K562 (cell line): ENCODE data around the gene NRARP. TPM values are rescaled to one million over a fixed set of nuclear protein-coding genes. Genes with fewer than 3 reads are reported as not detected.

Experiments
- ATAC-seq: fragments of 200-7000 bp; cut with Tn5 transposase; 3 replicates; pipeline ENCODE4 v1.9.1; 2020; ENCODE audit warnings: moderate library complexity
- BruUV-seq: library from RNA; stranded (reverse); fragments of 400-500 nt; replicated peaks from 2 replicates; lab custom pipeline; 2021; lab: Mats Ljungman, UMichigan
- CTCF ChIA-PET: fragments of 300-600 bp; formaldehyde crosslinking; extraction: SDS; loops from one replicate; lab custom pipeline; 2021; ENCODE audit warnings: low intra/inter-chr PET ratio; lab: Yijun Ruan, JAX
- POLR2A ChIA-PET: fragments of 300-600, 350-650 bp; sonication (Branson Sonifier 250); formaldehyde crosslinking; extraction: SDS; loops from one replicate; lab custom pipeline; 2021; ENCODE audit warnings: antibody characterized with exemption, inconsistent platforms; lab: Yijun Ruan, JAX
- DNase-seq, 4 experiments: peaks; one replicate each; pipeline versions ENCODE4 v3.0.0 to v3.0.0-alpha.2; 2011 to 2018; ENCODE audit warnings: low spot score in 3 of 4, mixed read lengths in 3 of 4; ENCODE audit errors: extremely low read depth in 1 of 4
- FAIRE-seq: peaks from 2 replicates; lab custom pipeline; 2011; peaks lifted over from hg19 to GRCh38; lab: Jason Lieb, UNC
- H2AFZ ChIP-seq: 2 replicates; pipeline ENCODE4 v1.6.0; 2011; ENCODE audit warnings: low read depth, low read length, control low read depth, inconsistent platforms
- H3K27ac ChIP-seq: fragments of 200-600 bp; 3 replicates; pipeline ENCODE4 v1.8.0; 2011; ENCODE audit warnings: low read depth, mild to moderate bottlenecking, control low read depth, inconsistent platforms, low read length, moderate library complexity, mixed read lengths; ENCODE audit errors: extremely low read depth
- H3K27me3 ChIP-seq, 2 experiments: fragments of 300-600 bp in 1 of 2; 2 replicates in 1 of 2; 3 replicates in 1 of 2; pipeline versions ENCODE4 v1.6.0 to v1.8.0; 2011; ENCODE audit warnings: inconsistent platforms in 2 of 2, low read length in 2 of 2, mild to moderate bottlenecking in 1 of 2, mixed read lengths in 1 of 2, moderate library complexity in 1 of 2; ENCODE audit not compliant: control insufficient read depth in 2 of 2, insufficient read depth in 2 of 2
- H3K36me3 ChIP-seq: fragments of 300-600 bp; 3 replicates; pipeline ENCODE4 v1.8.0; 2011; ENCODE audit warnings: mild to moderate bottlenecking, low read length, inconsistent platforms; ENCODE audit not compliant: control insufficient read depth, insufficient read depth
- H3K4me1 ChIP-seq, 2 experiments: fragments of 200-600 bp in 1 of 2; replicated peaks in 1 of 2; 2 replicates in 1 of 2; 3 replicates in 1 of 2; pipeline versions ENCODE4 v1.5.1 to v1.8.0; 2011; ENCODE audit warnings: inconsistent platforms in 2 of 2, low read length in 2 of 2, mild to moderate bottlenecking in 1 of 2, mixed read lengths in 1 of 2, moderate library complexity in 1 of 2; ENCODE audit not compliant: control insufficient read depth in 2 of 2, insufficient read depth in 2 of 2
- H3K4me2 ChIP-seq: 2 replicates; pipeline ENCODE4 v1.6.1; 2011; ENCODE audit warnings: low read length, control low read depth, inconsistent platforms, mixed read lengths; ENCODE audit not compliant: insufficient read depth
- H3K4me3 ChIP-seq: fragments of 200-600 bp; sonication (generic), shearing (Covaris generic); 2 replicates; pipeline ENCODE4 v1.5.1; 2016; ENCODE audit warnings: control low read depth, inconsistent platforms
- H3K79me2 ChIP-seq: fragments of 200-600 bp; 3 replicates; pipeline ENCODE4 v1.8.0; 2011; ENCODE audit warnings: low read length, inconsistent platforms; ENCODE audit not compliant: control insufficient read depth, insufficient read depth
- H3K9ac ChIP-seq, 2 experiments: 2 replicates each; pipeline versions ENCODE4 v1.6.0 to v1.6.1; 2011; ENCODE audit warnings: low read depth in 2 of 2, low read length in 2 of 2, control low read depth in 1 of 2, inconsistent platforms in 1 of 2, mild to moderate bottlenecking in 1 of 2, mixed read lengths in 1 of 2; ENCODE audit not compliant: insufficient read depth in 1 of 2
- H3K9me1 ChIP-seq: one replicate; pipeline ENCODE4 v1.6.0; 2011; ENCODE audit warnings: inconsistent platforms, mild to moderate bottlenecking, low read length, moderate library complexity; ENCODE audit not compliant: control insufficient read depth, insufficient read depth
- H3K9me3 ChIP-seq: replicated peaks from 2 replicates; pipeline ENCODE4 v1.5.1; 2011; ENCODE audit warnings: low read depth, low read length, inconsistent platforms; ENCODE audit not compliant: control insufficient read depth, insufficient read depth
- H4K20me1 ChIP-seq: replicated peaks from 2 replicates; pipeline ENCODE4 v1.6.1; 2011; ENCODE audit warnings: low read length, inconsistent platforms, mixed read lengths; ENCODE audit not compliant: control insufficient read depth, insufficient read depth
- FOXK1 ChIP-seq: sonication (generic); formaldehyde crosslinking; IDR thresholded peaks from 2 replicates; pipeline ENCODE4 v1.8.0; 2022; ENCODE audit warnings: missing genetic modification reagents, mild to moderate bottlenecking, borderline replicate concordance
- PCBP1 ChIP-seq: fragments of 200-400 bp; formaldehyde crosslinking; IDR thresholded peaks from 2 replicates; pipeline ENCODE4 v1.6.1; 2018; ENCODE audit warnings: mild to moderate bottlenecking, low read depth, low read length; ENCODE audit not compliant: poor library complexity, severe bottlenecking
- WGBS: fragments of 100-300 bp; shearing (Covaris generic); methylation state at CpG from one replicate; pipeline ENCODE4 v1.1.6; 2016; ENCODE audit warnings: low coverage, mixed read lengths; ENCODE audit not compliant: insufficient coverage; ENCODE audit errors: missing lambda C conversion rate; 5-methylcytosine and 5-hydroxymethylcytosine counted together
- in situ Hi-C: fragments of 300-500 bp; cut with MboI; formaldehyde crosslinking; loops from 4 replicates; pipeline ENCODE4 v1.15.0; 2018; ENCODE audit warnings: inconsistent platforms, mixed read lengths
- intact Hi-C: fragments of 100-400 bp; cut with micrococcal nuclease; formaldehyde crosslinking; loops from 2 replicates; pipeline ENCODE4 v1.14.2; 2022
- polyA plus RNA-seq, 8 experiments: library from polyadenylated mRNA; depleted of rRNA in 4 of 8; stranded (reverse) in 5 of 8; unstranded in 3 of 8; fragments of >200 nt; fragmentation: Nextera tagmentation in 2 of 8; fragmentation: Illumina TruSeq in 1 of 8; extraction: Ambion mirVana in 2 of 8; extraction: Trizol in 1 of 8; gene quantifications; 2 replicates each; pipeline versions ENCODE4 v1.2.1 to v1.2.3, GENCODE V29; 2011 to 2014; ENCODE audit warnings: inconsistent platforms in 1 of 8, missing spikeins in 1 of 8
- total RNA-seq, 7 experiments: library from RNA; depleted of rRNA in 6 of 7; stranded (reverse); fragments of >200 nt in 6 of 7; fragmentation: Illumina TruSeq in 2 of 7; extraction: Trizol in 2 of 7; gene quantifications; 2 replicates each; pipeline versions ENCODE4 v1.2.1 to v1.2.3, GENCODE V29; 2011 to 2021; ENCODE audit warnings: low replicate concordance in 1 of 7

Gene NRARP
- total and polyA plus RNA-seq, 9 of the 15 experiments (the other 6 are each of a cell fraction or from before 2014, with no cell fraction given), result 2.0 to 24.5 (median 7.2) TPM; not detected in 2

DNA sequence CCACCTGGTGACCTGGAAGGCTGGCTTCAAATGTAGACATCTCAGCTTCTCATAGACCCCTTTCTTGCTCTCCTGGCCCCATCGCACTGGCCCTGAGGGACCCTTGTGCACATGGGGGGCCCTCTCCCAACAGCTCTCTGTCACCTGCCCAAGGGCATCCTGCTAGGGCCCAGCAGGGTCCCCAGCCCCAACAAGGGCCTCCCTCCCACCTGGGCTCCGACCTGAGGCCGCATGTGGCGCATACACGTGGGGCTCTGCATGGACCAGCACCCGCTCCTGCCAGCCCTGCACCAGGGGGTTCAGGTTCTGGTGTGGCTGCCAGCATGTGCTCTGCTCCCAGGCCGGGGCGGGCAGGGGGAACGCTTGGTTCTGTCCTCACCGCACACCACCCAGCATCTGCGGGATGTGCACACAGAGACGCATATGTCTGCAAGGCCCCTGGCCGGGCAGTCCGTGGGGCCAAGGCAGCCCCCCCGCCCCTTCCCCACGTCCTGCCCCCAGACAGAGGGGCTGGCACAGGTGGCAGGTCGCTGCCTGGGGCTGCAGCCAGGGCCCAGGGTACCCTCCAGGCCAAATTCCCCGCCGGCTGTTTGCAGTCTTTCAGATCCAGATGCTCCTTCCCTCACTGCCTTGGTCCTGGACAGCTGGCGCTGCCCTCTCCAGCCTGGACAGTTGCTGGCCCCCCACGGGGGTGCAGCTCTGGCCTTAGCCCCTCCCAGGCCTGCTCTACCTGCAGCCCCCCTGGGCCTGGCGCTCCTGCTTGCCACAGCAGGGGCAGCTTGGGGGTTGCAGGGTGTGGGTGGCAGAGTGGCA is 17.9 kb upstream of the NRARP start:
- intact Hi-C loops (no loop called here), in situ Hi-C loops (no loop called here)
- peaks cover 6 to 68% of the 10 kb centered on the region in 2 experiments for H3K4me1 ChIP-seq
- no peaks in the 10 kb centered on the region for H4K20me1 ChIP-seq
- H3K27me3 ChIP-seq, result peaks cover 0 to under 1% of the 10 kb centered on the region in 2 experiments; a peak in 1 of 5 replicates
- no peak overlapping the region for H3K9ac ChIP-seq
- H3K9me3 ChIP-seq, result no peaks in the 10 kb centered on the region
- no peak for ATAC-seq
- H3K4me2 ChIP-seq, result no peak overlapping the region
- H3K36me3 ChIP-seq, result no peaks in the 10 kb centered on the region
- H3K27ac ChIP-seq, result no peak overlapping the region
- H2AFZ ChIP-seq, result no peak overlapping the region
- no peaks in the 10 kb centered on the region for H3K9me1 ChIP-seq
- no peak for TF ChIP-seq FOXK1 (CRISPR knock-in tag)
- TF ChIP-seq PCBP1, result peak; percentile 39
- TF ChIP-seq, all 486 proteins: peak for 1
- DNase-seq, result peak in 1 of 4 experiments; percentile 4
- Histone ChIP-seq H3K79me2 (no peaks in the 10 kb centered on the region), H3K4me3 (no peak overlapping the region)
- CTCF ChIA-PET, result interaction anchor here (1.0 kb wide), 1 partner anchor 24 kb away, joined by 4 read pairs; no protein-coding TSS in a partner anchor
- no TSS peak for BruUV-seq
- FAIRE-seq, result no peak
- POLR2A ChIA-PET, result interaction anchor here (0.5 to 1.1 kb wide), 4 partner anchors 16 to 277 kb away, joined by 3 to 5 read pairs (median 4); no protein-coding TSS in a partner anchor
- WGBS, result 54% methylated on average over 13 of the region's 22 CpGs
